CD8-positive, alpha-beta memory T cell (primary cell): ENCODE measurements around the gene UMPS. TPM values are rescaled to one million over a fixed set of nuclear protein-coding genes. Genes with fewer than 3 reads are reported as not detected.
A peak's percentile ranks its signal among the peaks of the same experiment; 100 is the strongest.
"Not testable (repeated sequence)": the region's sequence is repeated elsewhere in the genome, so short reads cannot be mapped to it uniquely, and the experiment has no call there.

ENCODE experiments used
- CTCF ChIA-PET: fragments of 350-600 bp; sonication (Branson Sonifier 250); formaldehyde crosslinking; loops from one replicate; lab custom pipeline; 2021; ENCODE audit warnings: antibody characterized with exemption; lab: Charles Lee
- POLR2A ChIA-PET: fragments of 350-600 bp; sonication (Branson Sonifier 250); formaldehyde crosslinking; loops from one replicate; lab custom pipeline; 2021; ENCODE audit warnings: antibody characterized with exemption; lab: Charles Lee
- DNase-seq, 5 donors: peaks; one replicate each; pipeline versions ENCODE4 v3.0.0 to v3.0.0-alpha.2; 2020 to 2022; ENCODE audit warnings: mixed read lengths in 1 of 5
- H3K27ac ChIP-seq: one replicate; pipeline ENCODE4 v1.7.0; 2013; ENCODE audit warnings: low read depth, mild to moderate bottlenecking, low read length, moderate library complexity
- H3K27me3 ChIP-seq: 2 replicates; pipeline ENCODE4 v1.7.0; 2013; ENCODE audit warnings: low read length, mild to moderate bottlenecking; ENCODE audit not compliant: insufficient read depth, poor library complexity, severe bottlenecking
- H3K36me3 ChIP-seq: 2 replicates; pipeline ENCODE4 v1.7.0; 2013; ENCODE audit warnings: mild to moderate bottlenecking, low read length, moderate library complexity; ENCODE audit not compliant: insufficient read depth
- H3K4me1 ChIP-seq: 2 replicates; pipeline ENCODE4 v1.7.0; 2013; ENCODE audit warnings: mild to moderate bottlenecking, low read length, moderate library complexity; ENCODE audit not compliant: insufficient read depth
- H3K4me3 ChIP-seq: 2 replicates; pipeline ENCODE4 v1.7.0; 2013; ENCODE audit warnings: mild to moderate bottlenecking, low read length
- H3K9me3 ChIP-seq: 2 replicates; pipeline ENCODE4 v1.7.0; 2013; ENCODE audit warnings: mild to moderate bottlenecking, low read length
- H3K27ac Mint-ChIP-seq, 8 donors: one replicate each; pipeline ENCODE4 v1.8.0; 2020 to 2021; ENCODE audit warnings: mixed read lengths in 8 of 8, mild to moderate bottlenecking in 6 of 8, inconsistent platforms in 3 of 8, moderate library complexity in 3 of 8
- H3K27me3 Mint-ChIP-seq, 2 donors: one replicate each; pipeline ENCODE4 v1.8.0; 2020 to 2021; ENCODE audit warnings: mixed read lengths in 2 of 2, mild to moderate bottlenecking in 1 of 2, moderate library complexity in 1 of 2
- H3K36me3 Mint-ChIP-seq, 3 donors: one replicate each; pipeline ENCODE4 v1.8.0; 2020 to 2021; ENCODE audit warnings: mixed read lengths in 3 of 3, inconsistent platforms in 1 of 3, mild to moderate bottlenecking in 1 of 3
- H3K4me1 Mint-ChIP-seq, 3 donors: one replicate each; pipeline ENCODE4 v1.8.0; 2020 to 2021; ENCODE audit warnings: mixed read lengths in 3 of 3, inconsistent platforms in 1 of 3, mild to moderate bottlenecking in 1 of 3
- H3K4me3 Mint-ChIP-seq, 7 donors: one replicate each; pipeline ENCODE4 v1.8.0; 2020 to 2021; ENCODE audit warnings: mixed read lengths in 7 of 7, mild to moderate bottlenecking in 6 of 7, moderate library complexity in 4 of 7, inconsistent platforms in 2 of 7
- H3K9me3 Mint-ChIP-seq, 5 donors: one replicate each; pipeline ENCODE4 v1.8.0; 2020 to 2022; ENCODE audit warnings: mixed read lengths in 5 of 5, mild to moderate bottlenecking in 3 of 5, moderate library complexity in 2 of 5, inconsistent platforms in 1 of 5
- polyA plus RNA-seq: library from polyadenylated mRNA; unstranded; fragments of 300-500 nt; fragmentation: Illumina TruSeq; gene quantifications from one replicate; pipeline ENCODE4 v1.2.3, GENCODE V29; 2021
- total RNA-seq, 2 experiments: library from RNA; stranded (reverse); gene quantifications; one replicate each; pipeline ENCODE4 v1.2.3, GENCODE V29; 2021

The UMPS gene
- total and polyA plus RNA-seq, 3 experiments from 2014 or later, result 26.4 to 74.1 (median 65.2) TPM

DNA sequence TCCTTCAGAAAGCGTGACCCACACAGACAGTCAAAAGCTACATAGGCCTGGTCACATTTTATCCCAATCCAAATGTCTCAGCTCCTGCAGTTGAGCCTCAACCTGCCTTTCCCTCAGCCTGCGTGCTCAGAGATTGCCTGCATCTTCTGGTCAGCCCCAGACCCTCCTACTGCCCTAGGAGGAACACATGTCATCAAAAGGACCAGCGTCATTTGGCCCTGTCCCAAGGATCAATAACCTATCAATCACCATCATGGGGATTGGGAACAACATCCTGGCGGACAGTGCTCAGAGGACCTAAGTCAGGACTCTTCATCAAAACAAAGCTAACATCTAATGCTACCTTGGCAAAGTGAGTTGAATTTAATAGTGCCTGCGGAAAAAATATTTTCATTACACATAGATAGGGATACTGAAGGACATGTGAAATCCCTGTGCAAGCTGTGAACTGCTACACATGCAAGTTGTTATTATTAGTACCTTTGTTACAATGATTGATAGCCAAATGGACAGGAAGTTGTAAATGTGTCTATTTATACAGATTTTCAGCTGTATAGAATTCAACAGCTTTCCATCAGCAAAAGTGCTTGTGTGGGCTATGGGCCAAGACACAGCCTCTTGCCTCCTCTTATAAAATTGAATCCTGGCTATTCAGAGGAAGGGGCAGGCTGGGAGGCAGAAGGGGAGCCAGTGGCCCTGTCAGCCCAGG is 47.7 kb downstream of the UMPS start:
- Mint-ChIP-seq H3K27me3 (peaks cover 19 to 27% of the 10 kb centered on the region in 2 donors), H3K9me3 (no peaks in the 10 kb centered on the region), H3K36me3 (no peaks in the 10 kb centered on the region), H3K4me1 (peaks cover 5 to 7% (median 5%) of the 10 kb centered on the region in 3 donors), H3K4me3 (no peak overlapping the region), H3K27ac (no peak overlapping the region)
- ChIA-PET POLR2A (no interaction called here), CTCF (interaction anchor here (1.7 kb wide), 1 partner anchor 14 kb away, joined by 5 read pairs; no protein-coding TSS in a partner anchor)
- no peaks in the 10 kb centered on the region for H3K4me1 ChIP-seq
- DNase-seq, result no peak
- no peak overlapping the region for H3K4me3 ChIP-seq
- no peaks in the 10 kb centered on the region for H3K9me3 ChIP-seq
- H3K27me3 ChIP-seq, result no peaks in the 10 kb centered on the region
- H3K36me3 ChIP-seq, result no peaks in the 10 kb centered on the region
- no peak overlapping the region for H3K27ac ChIP-seq

DNA sequence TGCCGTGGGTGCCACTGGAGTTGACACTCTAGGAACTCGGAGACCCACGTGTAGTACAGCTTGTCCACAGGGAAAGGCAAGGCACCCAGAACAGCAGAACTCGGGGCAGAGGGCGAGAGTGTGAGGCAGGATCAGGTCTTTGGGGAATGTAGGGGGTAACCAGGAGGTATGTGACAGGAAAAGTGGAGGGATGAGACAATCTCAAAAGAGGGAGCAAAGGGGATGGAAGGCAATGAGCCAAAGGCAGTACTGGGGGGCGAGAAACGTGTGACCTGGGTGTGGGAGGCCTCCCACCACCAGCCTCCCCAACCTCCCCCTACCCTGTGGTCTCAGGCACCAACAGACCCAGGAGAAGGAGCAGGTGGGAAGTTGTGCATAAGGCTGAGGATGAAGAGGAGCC is 48.9 kb downstream of the UMPS start:
- Histone ChIP-seq H3K27ac (no peak overlapping the region), H3K27me3 (no peaks in the 10 kb centered on the region), H3K4me1 (no peaks in the 10 kb centered on the region), H3K36me3 (no peaks in the 10 kb centered on the region), H3K4me3 (no peak overlapping the region), H3K9me3 (no peaks in the 10 kb centered on the region)
- no peaks in the 10 kb centered on the region for H3K36me3 Mint-ChIP-seq
- no peak for DNase-seq
- no peaks in the 10 kb centered on the region for H3K9me3 Mint-ChIP-seq
- no peak overlapping the region for H3K27ac Mint-ChIP-seq
- no peak overlapping the region for H3K4me3 Mint-ChIP-seq
- H3K27me3 Mint-ChIP-seq, result peaks cover 19 to 20% of the 10 kb centered on the region in 2 donors
- POLR2A ChIA-PET, result no interaction called here
- peaks cover 5 to 7% (median 5%) of the 10 kb centered on the region in 3 donors for H3K4me1 Mint-ChIP-seq
- CTCF ChIA-PET, result interaction anchor here (1.2 to 1.7 kb wide), 4 partner anchors 9 to 122 kb away, joined by 3 to 5 read pairs (median 3); no protein-coding TSS in a partner anchor

DNA sequence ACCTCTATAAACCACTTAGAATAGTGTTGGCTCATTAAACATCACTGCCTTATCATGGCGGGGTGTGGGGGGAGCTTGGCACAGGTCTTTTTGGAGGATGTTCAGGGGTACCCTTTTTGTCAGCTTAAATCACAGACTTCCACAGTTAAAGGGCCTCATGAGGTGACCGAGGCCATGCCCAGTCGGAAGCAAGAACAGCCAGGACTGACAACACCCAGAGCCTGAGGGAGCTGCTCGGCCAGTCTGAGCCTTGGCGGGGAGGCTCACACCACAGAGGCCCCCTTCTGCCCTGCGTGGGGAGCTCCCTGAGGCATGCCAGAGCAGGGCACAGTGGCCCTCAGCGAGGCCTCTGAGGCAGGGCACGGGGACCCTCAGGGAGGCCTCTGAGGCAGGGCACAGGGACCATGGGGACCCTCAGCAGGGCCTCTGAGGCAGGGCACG is 49.5 kb downstream of the UMPS start:
- no peak for DNase-seq
- Mint-ChIP-seq H3K27ac (no peak overlapping the region), H3K36me3 (no peaks in the 10 kb centered on the region), H3K9me3 (no peaks in the 10 kb centered on the region), H3K27me3 (peaks cover 14 to 21% of the 10 kb centered on the region in 2 donors), H3K4me3 (no peak overlapping the region), H3K4me1 (peaks cover 5 to 7% (median 5%) of the 10 kb centered on the region in 3 donors)
- Histone ChIP-seq H3K36me3 (no peaks in the 10 kb centered on the region), H3K27me3 (no peaks in the 10 kb centered on the region), H3K27ac (no peak overlapping the region), H3K4me1 (no peaks in the 10 kb centered on the region), H3K9me3 (no peaks in the 10 kb centered on the region), H3K4me3 (no peak overlapping the region)
- ChIA-PET POLR2A (no interaction called here), CTCF (interaction anchor here (1.2 to 1.3 kb wide), 3 partner anchors 10 to 121 kb away, joined by 3 read pairs; no protein-coding TSS in a partner anchor)

- CTCF ChIA-PET, result interaction anchor here (1.4 kb wide), 1 partner anchor 20 kb away, joined by 3 read pairs; no protein-coding TSS in a partner anchor
- Mint-ChIP-seq H3K27me3 (peaks cover 8 to 17% of the 10 kb centered on the region in 2 donors), H3K27ac (no peak overlapping the region)
Observed at GRCh38 chr3:124780356-124780755, 50.1 kb downstream of the UMPS start.

GRCh38 chr3:124780761-124781475 is 50.7 kb downstream of the UMPS start:
- H3K27me3 Mint-ChIP-seq, result peaks cover 8 to 17% of the 10 kb centered on the region in 2 donors
- no peak for DNase-seq
- no peaks in the 10 kb centered on the region for H3K36me3 Mint-ChIP-seq
- Histone ChIP-seq H3K27me3 (no peaks in the 10 kb centered on the region), H3K4me1 (no peaks in the 10 kb centered on the region), H3K4me3 (no peak overlapping the region), H3K27ac (no peak overlapping the region), H3K36me3 (no peaks in the 10 kb centered on the region), H3K9me3 (no peaks in the 10 kb centered on the region)
- H3K4me1 Mint-ChIP-seq, result peaks cover 5 to 7% (median 5%) of the 10 kb centered on the region in 3 donors
- POLR2A ChIA-PET, result no interaction called here
- no peak overlapping the region for H3K4me3 Mint-ChIP-seq
- H3K9me3 Mint-ChIP-seq, result no peaks in the 10 kb centered on the region
- peak overlapping the region in 1 of 8 donors; percentile 45 for H3K27ac Mint-ChIP-seq
- CTCF ChIA-PET, result interaction anchor here (1.4 kb wide), 1 partner anchor 20 kb away, joined by 3 read pairs; no protein-coding TSS in a partner anchor

More at GRCh38 chr3:124780356-124780755, 50.1 kb downstream of the UMPS start:
- no peaks in the 10 kb centered on the region for H3K36me3 Mint-ChIP-seq
- Histone ChIP-seq H3K27ac (no peak overlapping the region), H3K9me3 (no peaks in the 10 kb centered on the region), H3K27me3 (no peaks in the 10 kb centered on the region), H3K4me3 (no peak overlapping the region), H3K4me1 (no peaks in the 10 kb centered on the region), H3K36me3 (no peaks in the 10 kb centered on the region)
- no peaks in the 10 kb centered on the region for H3K9me3 Mint-ChIP-seq
- no peak overlapping the region for H3K4me3 Mint-ChIP-seq
- peaks cover 5 to 7% (median 5%) of the 10 kb centered on the region in 3 donors for H3K4me1 Mint-ChIP-seq
- POLR2A ChIA-PET, result no interaction called here
- DNase-seq, result no peak

DNA sequence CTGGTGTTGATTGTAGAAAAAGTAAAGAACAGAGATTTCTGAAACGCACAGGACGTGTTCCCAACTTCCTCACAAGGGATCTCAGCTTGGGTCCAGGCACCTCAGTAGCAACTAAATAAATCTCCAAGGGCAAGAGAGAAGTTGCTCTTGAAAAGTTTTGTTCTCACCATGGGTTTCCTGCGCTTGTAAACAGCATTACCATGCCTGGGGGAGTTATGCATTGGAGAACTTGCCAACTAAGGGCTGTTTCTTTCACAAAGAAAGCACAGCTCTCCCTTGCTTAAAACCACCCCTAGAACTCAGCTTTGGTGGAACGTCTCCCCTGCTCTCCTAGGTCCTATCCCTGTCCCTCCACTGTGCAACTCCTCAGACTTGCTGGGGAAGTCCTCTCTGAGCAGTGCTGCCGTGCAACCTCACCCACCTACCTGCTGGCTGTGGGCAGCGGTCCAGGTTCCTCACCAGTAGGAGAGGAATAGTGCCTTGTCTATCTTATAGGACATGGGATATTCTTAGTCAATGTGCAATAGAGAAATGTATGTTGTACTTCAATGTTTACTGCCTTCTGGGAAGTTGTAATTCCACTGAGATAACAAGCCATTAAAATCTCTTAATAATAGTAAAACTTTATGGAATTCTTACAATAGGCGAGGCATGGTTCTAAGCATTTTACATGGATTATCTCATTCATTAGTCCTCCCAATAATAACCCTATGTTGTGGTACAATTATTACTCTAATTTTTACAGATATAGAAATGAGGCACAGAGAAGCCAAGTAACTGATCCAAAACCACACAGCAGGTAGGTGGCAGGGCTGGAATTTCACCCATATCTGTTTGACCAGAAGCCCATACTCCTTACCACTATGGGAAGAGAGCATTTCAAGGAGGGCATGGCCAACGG is 51.5 kb downstream of the UMPS start:
- Histone ChIP-seq H3K27me3 (no peaks in the 10 kb centered on the region), H3K9me3 (no peaks in the 10 kb centered on the region), H3K4me3 (no peak overlapping the region), H3K4me1 (no peaks in the 10 kb centered on the region), H3K36me3 (no peaks in the 10 kb centered on the region), H3K27ac (no peak overlapping the region)
- POLR2A ChIA-PET, result no interaction called here
- H3K27ac Mint-ChIP-seq, result no peak overlapping the region
- no peaks in the 10 kb centered on the region for H3K36me3 Mint-ChIP-seq
- H3K4me3 Mint-ChIP-seq, result no peak overlapping the region
- peaks cover 5 to 7% (median 5%) of the 10 kb centered on the region in 3 donors for H3K4me1 Mint-ChIP-seq
- H3K27me3 Mint-ChIP-seq, result peaks cover 4 to 17% of the 10 kb centered on the region in 2 donors
- no peak for DNase-seq
- H3K9me3 Mint-ChIP-seq, result no peaks in the 10 kb centered on the region
- CTCF ChIA-PET, result interaction anchor here (1.4 kb wide), 1 partner anchor 21 kb away, joined by 3 read pairs; no protein-coding TSS in a partner anchor

DNA sequence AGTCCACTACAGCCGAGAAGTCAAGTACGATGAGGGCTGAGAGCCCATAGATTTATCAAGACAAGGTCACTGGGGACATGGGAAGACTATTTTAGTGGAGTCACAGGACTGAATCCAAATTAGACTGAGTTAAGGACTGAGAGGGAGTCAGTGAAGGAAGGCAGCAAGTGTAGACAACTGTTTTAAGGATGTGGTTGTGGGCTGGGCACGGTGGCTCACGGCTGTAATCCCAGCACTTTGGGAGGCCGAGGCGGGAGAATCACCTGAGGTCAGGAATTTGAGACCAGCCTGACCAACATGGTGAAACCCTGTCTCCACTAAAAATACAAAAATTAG is 52.1 kb downstream of the UMPS start:
- H3K9me3 Mint-ChIP-seq, H3K27ac ChIP-seq, H3K36me3 Mint-ChIP-seq, H3K9me3 ChIP-seq, POLR2A ChIA-PET, H3K4me1 Mint-ChIP-seq, H3K27me3 ChIP-seq, CTCF ChIA-PET, H3K4me3 Mint-ChIP-seq, H3K27ac Mint-ChIP-seq, H3K36me3 ChIP-seq, DNase-seq, H3K4me1 ChIP-seq, H3K4me3 ChIP-seq: not testable (repeated sequence)
- H3K27me3 Mint-ChIP-seq, result peaks cover 4 to 17% of the 10 kb centered on the region in 2 donors
